GM12878 (cell line): ENCODE data around the gene DLG1. TPM values are rescaled to one million over a fixed set of nuclear protein-coding genes. Genes with fewer than 3 reads are reported as not detected.

ENCODE experiments used
- ATAC-seq: fragments of 200-7000 bp; cut with Tn5 transposase; 3 replicates; pipeline ENCODE4 v1.9.1; 2020; ENCODE audit warnings: mild to moderate bottlenecking, moderate library complexity
- BruUV-seq: library from RNA; stranded (reverse); fragments of 400-500 nt; replicated peaks from 2 replicates; lab custom pipeline; 2021; lab: Mats Ljungman, UMichigan
- CTCF ChIA-PET: fragments of 300-600 bp; sonication (Branson Sonifier 250); formaldehyde crosslinking; extraction: SDS; loops from one replicate; lab custom pipeline; 2021; ENCODE audit warnings: inconsistent platforms; lab: Yijun Ruan, JAX
- POLR2A ChIA-PET: fragments of 350-600 bp; formaldehyde crosslinking; extraction: SDS; loops from one replicate; lab custom pipeline; 2021; ENCODE audit warnings: inconsistent platforms; lab: Charles Lee
- RAD21 ChIA-PET: fragments of 300-600 bp; sonication (Branson Sonifier 250); formaldehyde crosslinking; loops from one replicate; lab custom pipeline; 2023; ENCODE audit warnings: antibody characterized with exemption; ENCODE audit not compliant: unreplicated experiment; lab: Charles Lee
- SMC1A ChIA-PET: fragments of 300-600 bp; sonication (Branson Sonifier 250); formaldehyde crosslinking; loops from one replicate; lab custom pipeline; 2023; ENCODE audit not compliant: unreplicated experiment, uncharacterized antibody; lab: Charles Lee
- DNase-seq: peaks from one replicate; pipeline ENCODE4 v3.0.0-alpha.2; 2011; ENCODE audit warnings: low read depth, low spot score
- FAIRE-seq: peaks from 3 replicates; lab custom pipeline; 2011; peaks lifted over from hg19 to GRCh38; lab: Jason Lieb, UNC
- H2AFZ ChIP-seq: 2 replicates; pipeline ENCODE4 v1.6.0; 2011; ENCODE audit warnings: low read depth, low read length, control low read depth; ENCODE audit not compliant: control insufficient read depth
- H3K27ac ChIP-seq: 2 replicates; pipeline ENCODE4 v1.5.1; 2011; ENCODE audit warnings: control low read depth; ENCODE audit not compliant: control insufficient read depth, insufficient read depth
- H3K27me3 ChIP-seq, 2 experiments: replicated peaks in 1 of 2; 2 replicates each; pipeline versions ENCODE4 v1.6.0 to v1.6.1; 2011; ENCODE audit warnings: low read length in 1 of 2; ENCODE audit not compliant: control insufficient read depth in 2 of 2, insufficient read depth in 2 of 2
- H3K36me3 ChIP-seq, 2 experiments: 2 replicates each; pipeline ENCODE4 v1.5.1; 2011; ENCODE audit warnings: low read length in 1 of 2; ENCODE audit not compliant: control insufficient read depth in 2 of 2, insufficient read depth in 2 of 2
- H3K4me1 ChIP-seq: 2 replicates; pipeline ENCODE4 v1.6.1; 2011; ENCODE audit warnings: mild to moderate bottlenecking, low read length, moderate library complexity, mixed read lengths; ENCODE audit not compliant: control insufficient read depth, insufficient read depth
- H3K4me2 ChIP-seq: 2 replicates; pipeline ENCODE4 v1.6.0; 2011; ENCODE audit warnings: control low read depth; ENCODE audit not compliant: control insufficient read depth, insufficient read depth
- H3K4me3 ChIP-seq: fragments of 200-600 bp; sonication (generic); 2 replicates; pipeline ENCODE4 v1.5.1; 2016
- H3K79me2 ChIP-seq: 2 replicates; pipeline ENCODE4 v1.6.0; 2011; ENCODE audit warnings: low read length; ENCODE audit not compliant: control insufficient read depth, insufficient read depth
- H3K9ac ChIP-seq: 2 replicates; pipeline ENCODE4 v1.8.0; 2011; ENCODE audit warnings: low read length, control low read depth, mixed read lengths; ENCODE audit not compliant: control insufficient read depth, insufficient read depth
- H3K9me3 ChIP-seq: replicated peaks from 3 replicates; pipeline ENCODE4 v1.5.1; 2011; ENCODE audit warnings: mild to moderate bottlenecking, low read length; ENCODE audit not compliant: control insufficient read depth, insufficient read depth
- H4K20me1 ChIP-seq: 2 replicates; pipeline ENCODE4 v1.6.0; 2011; ENCODE audit not compliant: control insufficient read depth, insufficient read depth
- IKZF1 ChIP-seq: fragments of 450-650 bp; conservative IDR thresholded peaks from 2 replicates; pipeline ENCODE4 v1.6.1; 2017; ENCODE audit warnings: antibody characterized with exemption, mild to moderate bottlenecking
- MYC ChIP-seq: IDR thresholded peaks from 2 replicates; pipeline ENCODE4 v1.6.1; 2011; ENCODE audit warnings: mild to moderate bottlenecking, low read length, moderate library complexity, inconsistent platforms; ENCODE audit not compliant: insufficient read depth, insufficient replicate concordance, insufficient read length, severe bottlenecking
- NR2C1 ChIP-seq: fragments of 450-650 bp; IDR thresholded peaks from 2 replicates; pipeline ENCODE4 v1.6.1; 2017; ENCODE audit warnings: antibody characterized with exemption, mild to moderate bottlenecking, moderate library complexity
- PAX5 ChIP-seq: IDR thresholded peaks from 2 replicates; pipeline ENCODE4 v1.6.1; 2011; ENCODE audit warnings: low read depth, low read length, borderline replicate concordance
- RCOR1 ChIP-seq: conservative IDR thresholded peaks from 2 replicates; pipeline ENCODE4 v1.6.1; 2012; ENCODE audit warnings: low read depth, low read length, improper control_type of control experiment
- TCF7 ChIP-seq: IDR thresholded peaks from 2 replicates; pipeline ENCODE4 v1.6.1; 2014; ENCODE audit warnings: antibody characterized with exemption, borderline replicate concordance
- WGBS: methylation state at CpG from one replicate; pipeline ENCODE4 v1.1.6; 2016; ENCODE audit warnings: low lambda C conversion rate; ENCODE audit not compliant: insufficient replicate concordance, insufficient coverage; ENCODE audit errors: missing lambda C conversion rate; 5-methylcytosine and 5-hydroxymethylcytosine counted together
- in situ Hi-C: fragments of 300-500 bp; cut with MboI; formaldehyde crosslinking; loops from 9 replicates; pipeline ENCODE4 v1.14.3; 2018; ENCODE audit warnings: mixed read lengths
- intact Hi-C: fragments of 100-400 bp; cut with micrococcal nuclease; formaldehyde crosslinking; loops from one replicate; pipeline ENCODE4 v1.14.2; 2022; ENCODE audit not compliant: unreplicated experiment
- polyA plus RNA-seq, 11 experiments: library from polyadenylated mRNA; depleted of rRNA in 4 of 11; unstranded in 6 of 11; stranded (reverse) in 5 of 11; fragments of >200 nt; fragmentation: Nextera tagmentation in 4 of 11; fragmentation: Illumina TruSeq in 1 of 11; extraction: Ambion mirVana in 4 of 11; extraction: Trizol in 1 of 11; gene quantifications; 1 replicate in 1 of 11; 2 replicates in 10 of 11; pipeline versions ENCODE4 v1.2.1 to v1.2.3, GENCODE V29; 2011 to 2016; ENCODE audit warnings: inconsistent platforms in 2 of 11, missing spikeins in 2 of 11, low read depth in 1 of 11
- total RNA-seq, 4 experiments: library from RNA; depleted of rRNA in 3 of 4; stranded (reverse); fragments of >200 nt in 3 of 4; fragmentation: Illumina TruSeq in 1 of 4; extraction: Trizol in 1 of 4; gene quantifications; 2 replicates each; pipeline versions ENCODE4 v1.2.1 to v1.2.3, GENCODE V29; 2013 to 2021
- TF ChIP-seq, protein P1 (sequence below): IDR thresholded peaks from 2 replicates; pipeline ENCODE4 v1.6.1; 2012; ENCODE audit warnings: low read length, inconsistent platforms

DLG1 gene
- total and polyA plus RNA-seq, 10 of the 15 experiments (the other 5 are each of a cell fraction or from before 2014, with no cell fraction given), result 9.2 to 63.1 (median 40.1) TPM

DNA sequence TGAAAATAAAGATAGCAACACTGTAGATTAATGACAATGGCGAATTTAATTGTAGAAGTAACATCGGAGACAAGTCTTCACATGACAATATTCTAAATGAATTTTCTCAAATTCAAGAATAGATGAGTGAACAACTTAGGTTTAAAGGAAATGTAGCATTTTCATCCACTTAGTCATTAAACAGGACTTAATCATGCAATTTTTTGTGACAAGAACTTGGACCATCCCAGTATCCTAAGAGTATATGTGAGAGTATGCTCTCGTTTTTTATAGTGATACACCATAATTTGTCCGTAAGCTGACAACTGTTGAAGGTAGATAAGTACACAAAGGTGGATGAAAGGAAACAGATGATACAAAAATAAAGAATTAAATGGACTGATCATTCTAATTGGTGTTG is 81.5 kb downstream of the DLG1 start (continued):
- no peak for TF ChIP-seq NR2C1
- TF ChIP-seq TCF7, result no peak
- TF ChIP-seq RCOR1, result no peak

DNA sequence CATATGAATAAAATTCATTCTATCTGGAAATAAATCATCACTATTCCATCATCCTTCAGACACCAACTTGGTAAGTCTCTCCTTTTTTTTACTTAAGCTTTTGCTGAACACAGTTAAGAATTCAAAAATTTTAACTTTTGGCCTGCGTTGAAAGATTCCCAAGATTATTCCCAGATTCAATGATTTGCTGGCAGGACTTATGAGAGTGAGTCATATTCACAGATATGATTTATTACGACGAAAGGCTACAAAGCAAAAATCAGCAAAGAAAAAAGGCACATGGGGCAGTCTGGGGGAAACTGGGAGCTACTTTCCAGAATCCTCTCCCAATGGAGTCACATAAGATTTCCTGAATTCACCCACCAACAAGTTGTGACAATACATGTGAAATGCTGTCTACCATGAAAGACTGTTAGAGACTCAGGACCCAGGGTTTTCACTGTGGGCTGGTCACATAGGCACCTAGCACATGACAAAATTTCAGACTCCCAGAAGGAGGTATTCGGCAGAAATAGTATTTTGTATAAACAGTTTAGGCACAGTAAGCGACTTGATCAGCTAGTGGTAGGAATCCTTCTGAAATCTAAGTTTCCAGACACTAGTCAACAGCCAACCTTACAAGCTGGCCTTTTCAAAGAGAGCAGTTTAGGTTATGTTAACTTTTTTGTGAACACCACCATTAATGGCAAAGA is 82.1 kb downstream of the DLG1 start:
- H3K27ac ChIP-seq, result no peak overlapping the region
- ChIA-PET CTCF (interaction anchor here (0.8 to 1.4 kb wide), 4 partner anchors 9 to 40 kb away, joined by 3 to 5 read pairs (median 4); no protein-coding TSS in a partner anchor), POLR2A (interaction anchor here (0.5 to 0.6 kb wide), 2 partner anchors 679 to 1036 kb away, joined by 3 to 4 read pairs; no protein-coding TSS in a partner anchor), SMC1A (interaction anchor here (1.1 to 1.7 kb wide), 5 partner anchors 8 to 22 kb away, joined by 3 to 4 read pairs (median 4); no protein-coding TSS in a partner anchor), RAD21 (interaction anchor here (1.1 kb wide), 1 partner anchor 9 kb away, joined by 3 read pairs; no protein-coding TSS in a partner anchor)
- H3K36me3 ChIP-seq, result no peaks in the 10 kb centered on the region
- H2AFZ ChIP-seq, result no peak overlapping the region
- peaks cover 25% of the 10 kb centered on the region for H3K79me2 ChIP-seq
- H3K4me2 ChIP-seq, result no peak overlapping the region
- no peak; the same call in 2 of the 3 replicates for ATAC-seq
- in situ Hi-C loops (no loop called here), intact Hi-C loops (no loop called here)
- no peaks in the 10 kb centered on the region; the same call in 2 of the 3 replicates for H3K9me3 ChIP-seq
- no peak overlapping the region for H3K9ac ChIP-seq
- no TSS peak for BruUV-seq
- peak; percentile 72 for FAIRE-seq
- 99% methylated on average over 5 of the region's 5 CpGs for WGBS
- TF ChIP-seq IKZF1 (no peak), MYC (no peak), RCOR1 (no peak), PAX5 (no peak)
- TF ChIP-seq, protein P1, sequence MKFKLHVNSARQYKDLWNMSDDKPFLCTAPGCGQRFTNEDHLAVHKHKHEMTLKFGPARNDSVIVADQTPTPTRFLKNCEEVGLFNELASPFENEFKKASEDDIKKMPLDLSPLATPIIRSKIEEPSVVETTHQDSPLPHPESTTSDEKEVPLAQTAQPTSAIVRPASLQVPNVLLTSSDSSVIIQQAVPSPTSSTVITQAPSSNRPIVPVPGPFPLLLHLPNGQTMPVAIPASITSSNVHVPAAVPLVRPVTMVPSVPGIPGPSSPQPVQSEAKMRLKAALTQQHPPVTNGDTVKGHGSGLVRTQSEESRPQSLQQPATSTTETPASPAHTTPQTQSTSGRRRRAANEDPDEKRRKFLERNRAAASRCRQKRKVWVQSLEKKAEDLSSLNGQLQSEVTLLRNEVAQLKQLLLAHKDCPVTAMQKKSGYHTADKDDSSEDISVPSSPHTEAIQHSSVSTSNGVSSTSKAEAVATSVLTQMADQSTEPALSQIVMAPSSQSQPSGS, result no peak
- DNase-seq, result no peak
- no peak overlapping the region for H3K4me3 ChIP-seq
- H3K27me3 ChIP-seq, result no peaks in the 10 kb centered on the region
- no peaks in the 10 kb centered on the region for H4K20me1 ChIP-seq
- no peaks in the 10 kb centered on the region for H3K4me1 ChIP-seq
